ENCODE measurements around the gene MEX3A.
A peak's percentile ranks its signal among the peaks of the same experiment; 100 is the strongest.
"Not testable (repeated sequence)": the region's sequence is repeated elsewhere in the genome, so short reads cannot be mapped to it uniquely, and the experiment has no call there.

Gene MEX3A

GRCh38 chr1:156082309-156083091 lies at the start of gene MEX3A:
MEX3A (minus strand) TSS chr1:156082465; CDS start chr1:156081998, 467 bp downstream.
- DNase-seq: peak; percentile 84 to 92

- no peak for DNase-seq
Observed at GRCh38 chr1:156130578-156130942, 48.3 kb upstream of the MEX3A start.

GRCh38 chr1:156129687-156130577 lies 47.7 kb upstream of the MEX3A start:
- peak; percentile 76 to 83 for DNase-seq

GRCh38 chr1:156128654-156129597 lies 46.7 kb upstream of the MEX3A start:
- no peak for DNase-seq

GRCh38 chr1:156128308-156128653 lies 46.0 kb upstream of the MEX3A start:
- DNase-seq: no peak

GRCh38 chr1:156126630-156127534 lies 44.6 kb upstream of the MEX3A start:
- DNase-seq: no peak

- peak; percentile 64 to 67 for DNase-seq
Observed at GRCh38 chr1:156126043-156126629, 43.9 kb upstream of the MEX3A start.

- DNase-seq: not testable (repeated sequence)
Observed at GRCh38 chr1:156125544-156125943, 43.3 kb upstream of the MEX3A start.

GRCh38 chr1:156124557-156125483 lies 42.6 kb upstream of the MEX3A start:
- no peak for DNase-seq

GRCh38 chr1:156123356-156124196 lies 41.3 kb upstream of the MEX3A start:
- peak; percentile 99 to 100 for DNase-seq

GRCh38 chr1:156122519-156123355 lies 40.5 kb upstream of the MEX3A start:
- peak; percentile 76 to 79 for DNase-seq

- no peak for DNase-seq
Observed at GRCh38 chr1:156122086-156122485, 39.8 kb upstream of the MEX3A start.

- no peak for DNase-seq
Observed at GRCh38 chr1:156121457-156121856, 39.2 kb upstream of the MEX3A start.

- DNase-seq: not testable (repeated sequence)
Observed at GRCh38 chr1:156121005-156121404, 38.7 kb upstream of the MEX3A start.

GRCh38 chr1:156120318-156120717 lies 38.1 kb upstream of the MEX3A start:
- no peak for DNase-seq

- peak; percentile 31 to 53 for DNase-seq
Observed at GRCh38 chr1:156119503-156120209, 37.4 kb upstream of the MEX3A start.

- peak; percentile 80 to 81 for DNase-seq
Observed at GRCh38 chr1:156118177-156118868, 36.1 kb upstream of the MEX3A start.

Measured in SHP77 (cell line).